ENCODE data around the gene SMAD3.

- TF ChIP-seq CTCF (conservative IDR thresholded peaks at IDR 0.05) = no peak
- no peak for TF ChIP-seq EZH2 (IDR thresholded peaks at IDR 0.05; ENCODE audit: low read depth)
Measured at GRCh38 chr15:67133738-67134066, 68.3 kb downstream of the SMAD3 start.

Data from PC-9 (cell line).